RWPE2 (cell line): Measurements from ENCODE around the gene UTP25.
"Not testable (repeated sequence)": the region's sequence is repeated elsewhere in the genome, so short reads cannot be mapped to it uniquely, and the experiment has no call there.

Experiments used
- ATAC-seq: fragments of 200-7000 bp; cut with Tn5 transposase; 3 replicates; pipeline ENCODE4 v1.9.1; 2021; ENCODE audit warnings: low read depth
- DNase-seq: peaks from one replicate; pipeline ENCODE4 v3.0.0-alpha.2; 2020; ENCODE audit warnings: low spot score
- H3K27ac ChIP-seq: fragments of 450-650 bp; 2 replicates; pipeline ENCODE4 v1.5.1; 2017; ENCODE audit warnings: mild to moderate bottlenecking; ENCODE audit not compliant: poor library complexity, severe bottlenecking
- H3K27me3 ChIP-seq: fragments of 250-450 bp; sonication (Bioruptor Pico); 2 replicates; pipeline ENCODE4 v1.5.1; 2021; ENCODE audit warnings: mild to moderate bottlenecking, moderate library complexity; ENCODE audit not compliant: insufficient read depth, poor library complexity, severe bottlenecking
- H3K36me3 ChIP-seq: fragments of 250-450 bp; sonication (Bioruptor Pico); 2 replicates; pipeline ENCODE4 v1.5.1; 2020; ENCODE audit warnings: low read depth, mild to moderate bottlenecking, moderate library complexity
- H3K4me1 ChIP-seq: fragments of 250-450 bp; sonication (Bioruptor Pico); 2 replicates; pipeline ENCODE4 v1.5.1; 2021; ENCODE audit warnings: mild to moderate bottlenecking, moderate library complexity; ENCODE audit not compliant: insufficient read depth, poor library complexity, severe bottlenecking
- H3K4me3 ChIP-seq: fragments of 250-450 bp; sonication (Bioruptor Pico); 2 replicates; pipeline ENCODE4 v1.5.1; 2021; ENCODE audit warnings: mild to moderate bottlenecking, moderate library complexity; ENCODE audit not compliant: severe bottlenecking
- H3K9me3 ChIP-seq: fragments of 250-450 bp; sonication (Bioruptor Pico); 2 replicates; pipeline ENCODE4 v1.5.1; 2021; ENCODE audit warnings: mild to moderate bottlenecking, moderate library complexity; ENCODE audit not compliant: severe bottlenecking
- CTCF ChIP-seq: fragments of 450-650 bp; IDR thresholded peaks from one replicate; pipeline ENCODE4 v1.5.1; 2017; ENCODE audit warnings: mild to moderate bottlenecking, moderate library complexity; ENCODE audit not compliant: poor library complexity, severe bottlenecking

Gene UTP25

GRCh38 chr1:209790286-209791193 is 37.2 kb upstream of the UTP25 start:
- ATAC-seq (no peak), DNase-seq (no peak)
- no peaks in the 10 kb centered on the region for H3K9me3 ChIP-seq
- H3K4me1 ChIP-seq, result no peaks in the 10 kb centered on the region
- H3K4me3 ChIP-seq, result no peak overlapping the region
- peaks cover 94% of the 10 kb centered on the region for H3K36me3 ChIP-seq
- H3K27me3 ChIP-seq, result no peaks in the 10 kb centered on the region
- H3K27ac ChIP-seq, result no peak overlapping the region
- TF ChIP-seq CTCF, result no peak

DNA sequence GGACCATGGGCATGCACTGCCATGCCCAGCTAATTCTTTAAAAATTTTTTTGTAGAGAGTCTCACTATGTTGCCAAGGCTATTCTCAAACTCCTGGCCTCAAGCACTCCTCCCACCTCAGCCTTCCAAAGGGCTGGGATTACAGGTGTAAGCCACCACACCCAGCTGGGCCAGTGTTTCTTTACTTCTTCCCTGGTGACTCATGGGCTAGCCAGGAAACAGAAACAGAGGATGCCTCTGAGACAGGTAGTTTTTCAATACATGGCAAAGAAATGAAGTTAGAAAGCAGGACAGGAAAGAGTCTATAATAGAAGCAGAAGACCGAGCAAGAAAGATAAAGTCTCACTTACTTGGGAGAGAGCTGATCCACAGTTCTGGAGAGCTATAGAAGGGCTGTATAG is 35.9 kb upstream of the UTP25 start:
- ATAC-seq (peak; percentile 47), DNase-seq (no peak)
- no peaks in the 10 kb centered on the region for H3K9me3 ChIP-seq
- peaks cover 100% of the 10 kb centered on the region for H3K36me3 ChIP-seq
- TF ChIP-seq CTCF, result no peak
- no peaks in the 10 kb centered on the region for H3K4me1 ChIP-seq
- H3K4me3 ChIP-seq, result no peak overlapping the region
- H3K27ac ChIP-seq, result no peak overlapping the region
- no peaks in the 10 kb centered on the region for H3K27me3 ChIP-seq

DNA sequence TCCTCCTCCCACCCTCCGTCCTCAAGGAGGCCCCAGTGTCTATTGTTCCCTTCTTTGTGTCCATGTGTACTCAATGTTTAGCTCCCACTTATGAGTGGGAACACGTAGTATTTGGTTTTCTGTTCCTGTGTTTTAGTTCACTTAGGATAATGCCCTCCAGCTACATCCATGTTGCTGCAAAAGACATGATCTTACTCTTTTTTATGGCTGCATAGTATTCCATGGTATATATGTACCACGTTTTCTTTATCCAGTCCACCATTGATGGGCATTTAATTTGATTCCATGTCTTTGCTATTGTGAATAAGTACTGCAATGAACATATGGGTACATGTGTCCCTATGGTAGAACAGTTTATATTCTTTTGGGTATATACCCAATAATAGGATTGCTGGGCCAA is 34.1 kb upstream of the UTP25 start:
- H3K4me3 ChIP-seq, H3K9me3 ChIP-seq, H3K27me3 ChIP-seq, ATAC-seq, H3K4me1 ChIP-seq, DNase-seq, H3K27ac ChIP-seq: not testable (repeated sequence)
- H3K36me3 ChIP-seq, result peaks cover 93% of the 10 kb centered on the region

- Histone ChIP-seq H3K36me3 (peaks cover 88% of the 10 kb centered on the region), H3K27ac (no peak overlapping the region), H3K27me3 (no peaks in the 10 kb centered on the region), H3K4me1 (peaks cover 7% of the 10 kb centered on the region), H3K9me3 (no peaks in the 10 kb centered on the region), H3K4me3 (no peak overlapping the region)
- DNase-seq, result no peak
- peak; percentile 53; the same call in 2 of the 3 replicates for ATAC-seq
- TF ChIP-seq CTCF, result no peak
Observed at GRCh38 chr1:209797978-209798639, 29.7 kb upstream of the UTP25 start.

DNA sequence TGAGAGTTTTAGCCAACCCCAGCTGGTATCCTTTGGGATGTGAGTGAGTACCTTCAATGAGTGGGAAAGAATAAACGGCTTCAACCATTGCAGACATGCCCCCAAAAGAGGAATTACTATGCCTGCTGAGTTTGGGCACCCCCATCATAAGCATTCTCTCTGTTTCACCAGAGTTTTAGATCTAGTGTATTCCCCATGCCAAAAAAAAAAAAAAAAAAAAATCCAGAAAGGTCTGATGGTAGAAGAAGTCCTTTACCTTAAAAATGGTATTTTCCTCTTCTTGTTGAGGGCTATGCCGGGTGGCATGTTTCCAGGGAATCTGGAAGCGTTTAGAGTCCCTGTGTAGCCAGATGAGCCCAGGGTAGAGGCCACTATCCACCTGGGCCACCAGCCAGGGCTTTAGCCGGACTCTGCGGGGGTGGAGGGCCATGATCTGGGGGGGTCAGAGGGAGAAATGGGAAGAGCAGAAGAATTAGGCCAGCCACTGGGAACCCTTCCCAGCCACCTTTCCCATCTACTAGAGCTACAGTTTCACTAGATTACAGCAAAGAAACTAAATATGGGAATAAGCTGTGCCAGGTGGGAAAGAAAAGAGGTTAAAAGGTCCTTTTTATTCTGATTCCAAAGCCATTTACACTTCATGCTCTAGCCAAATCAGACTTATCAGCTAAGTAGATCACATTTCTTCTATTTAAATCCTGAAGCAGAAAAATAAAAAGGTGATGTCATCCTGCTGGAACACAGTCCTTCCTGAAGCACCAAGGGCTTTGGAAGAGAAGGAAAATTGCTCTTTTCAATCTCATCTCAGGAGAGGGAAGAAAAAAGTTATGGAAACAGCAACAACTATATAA is 26.6 kb upstream of the UTP25 start:
- DNase-seq (no peak), ATAC-seq (no peak)
- Histone ChIP-seq H3K27ac (no peak overlapping the region), H3K4me1 (peaks cover 18% of the 10 kb centered on the region), H3K27me3 (no peaks in the 10 kb centered on the region), H3K36me3 (peaks cover 72% of the 10 kb centered on the region), H3K9me3 (no peaks in the 10 kb centered on the region), H3K4me3 (no peak overlapping the region)
- TF ChIP-seq CTCF, result no peak
